Sigmoid colon (tissue), 7 donors: ENCODE results near the gene FSCN2. TPM values are rescaled to one million over a fixed set of nuclear protein-coding genes. Genes with fewer than 3 reads are reported as not detected.

ENCODE experiments used
- DNase-seq: peaks from one replicate; pipeline ENCODE4 v3.0.0-alpha.2; 2019
- H3K27ac ChIP-seq, 4 donors: fragments of 200-600 bp; sonication (generic); one replicate each; pipeline ENCODE4 v1.5.1; 2016 to 2019; ENCODE audit warnings: mild to moderate bottlenecking in 1 of 4
- H3K27me3 ChIP-seq, 3 donors: fragments of 200-600 bp; sonication (generic); one replicate each; pipeline ENCODE4 v1.5.1; 2019; ENCODE audit warnings: mild to moderate bottlenecking in 1 of 3
- H3K36me3 ChIP-seq, 4 donors: fragments of 200-600 bp; sonication (generic); one replicate each; pipeline ENCODE4 v1.5.1; 2016 to 2019
- H3K4me1 ChIP-seq, 4 donors: fragments of 200-600 bp; sonication (generic); one replicate each; pipeline ENCODE4 v1.5.1; 2017 to 2019
- H3K4me3 ChIP-seq, 4 donors: fragments of 200-600 bp; sonication (generic); one replicate each; pipeline ENCODE4 v1.5.1; 2017 to 2019; ENCODE audit warnings: mild to moderate bottlenecking in 2 of 4, moderate library complexity in 1 of 4
- H3K9me3 ChIP-seq, 4 donors: fragments of 200-600 bp in 3 of 4; sonication (generic) in 3 of 4; one replicate each; pipeline versions ENCODE4 v1.5.1 to v1.6.1; 2013 to 2019
- EP300 ChIP-seq, 4 donors: sonication (generic); formaldehyde crosslinking; IDR thresholded peaks; one replicate each; pipeline ENCODE4 v1.6.1; 2017; ENCODE audit warnings: antibody characterized with exemption in 4 of 4
- POLR2A ChIP-seq, 2 donors: fragments of 450-650 bp; IDR thresholded peaks; one replicate each; pipeline ENCODE4 v1.6.1; 2016; ENCODE audit warnings: antibody characterized with exemption in 2 of 2, mild to moderate bottlenecking in 2 of 2, moderate library complexity in 2 of 2
- POLR2AphosphoS5 ChIP-seq, 4 donors: sonication (generic); formaldehyde crosslinking; IDR thresholded peaks; one replicate each; pipeline ENCODE4 v1.6.1; 2017; ENCODE audit warnings: antibody characterized with exemption in 4 of 4
- WGBS, 2 donors: extraction: QIAGEN DNeasy Blood & Tissue Kit; methylation state at CpG; one replicate each; pipeline ENCODE4 v1.1.7; 2013; 5-methylcytosine and 5-hydroxymethylcytosine counted together
- intact Hi-C: fragments of 100-400 bp; cut with DNase I; formaldehyde crosslinking; loops from one replicate; pipeline ENCODE4 v1.15.1; 2023
- polyA plus RNA-seq, 3 donors: library from polyadenylated mRNA; stranded (reverse); fragments of 200-250 nt; gene quantifications; one replicate each; pipeline ENCODE4 v1.2.3, GENCODE V29; 2013
- total RNA-seq, 4 donors: library from RNA; depleted of rRNA; stranded (reverse); fragments of >200 nt; gene quantifications; one replicate each; pipeline ENCODE4 v1.1.0, GENCODE V29; 2016
- TF ChIP-seq, protein P1 (sequence below), 4 experiments: fragments of 450-650 bp in 3 of 4; fragments of 200-600 bp in 1 of 4; IDR thresholded peaks; one replicate each; pipeline ENCODE4 v1.5.1; 2016 to 2019; ENCODE audit warnings: antibody characterized with exemption in 4 of 4, mild to moderate bottlenecking in 3 of 4, moderate library complexity in 2 of 4
- donor health status: healthy with polysubstance abuse.
- donor health status: Bipolar disorder and iron deficiency.
- donor health status: healthy.

FSCN2 gene
- total and polyA plus RNA-seq, 7 donors: 0.33 to 2.3 (median 1.0) TPM; not detected in 3

DNA sequence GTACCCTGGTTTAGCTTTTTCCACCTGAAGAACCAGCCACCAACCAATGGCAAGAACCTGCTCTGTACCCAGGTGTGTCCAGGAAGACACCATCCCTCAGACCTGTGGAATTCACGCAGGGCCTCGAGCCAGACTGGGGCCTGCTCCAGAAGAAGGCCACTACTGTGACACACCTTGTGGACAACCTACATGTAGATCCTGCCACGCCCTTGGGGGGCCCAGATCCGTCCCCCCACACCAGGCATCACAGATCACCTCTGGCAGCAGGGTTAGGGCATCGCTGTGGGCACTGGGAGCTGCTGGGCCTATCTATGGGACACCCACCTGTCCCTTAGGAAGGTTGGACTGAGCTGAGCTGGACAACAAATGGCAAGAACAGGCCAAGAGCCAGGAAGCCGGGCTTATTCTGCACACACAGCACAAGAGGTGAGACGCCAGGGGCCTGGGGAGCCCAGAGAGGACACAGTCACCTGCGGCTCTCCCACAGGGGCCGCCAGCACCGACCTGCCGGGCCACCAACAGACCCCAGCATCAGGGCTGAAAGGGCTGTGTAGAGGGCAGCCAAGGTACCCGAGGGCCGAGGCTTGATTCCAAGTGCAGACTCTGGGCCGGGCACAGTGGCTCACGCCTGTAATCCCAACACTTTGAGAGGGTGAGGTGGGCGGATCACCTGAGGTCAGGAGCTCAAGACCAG, 16.3 kb downstream of the FSCN2 start:
- TF ChIP-seq EP300 (IDR thresholded peaks at IDR 0.05): no peak
- TF ChIP-seq, protein P1, sequence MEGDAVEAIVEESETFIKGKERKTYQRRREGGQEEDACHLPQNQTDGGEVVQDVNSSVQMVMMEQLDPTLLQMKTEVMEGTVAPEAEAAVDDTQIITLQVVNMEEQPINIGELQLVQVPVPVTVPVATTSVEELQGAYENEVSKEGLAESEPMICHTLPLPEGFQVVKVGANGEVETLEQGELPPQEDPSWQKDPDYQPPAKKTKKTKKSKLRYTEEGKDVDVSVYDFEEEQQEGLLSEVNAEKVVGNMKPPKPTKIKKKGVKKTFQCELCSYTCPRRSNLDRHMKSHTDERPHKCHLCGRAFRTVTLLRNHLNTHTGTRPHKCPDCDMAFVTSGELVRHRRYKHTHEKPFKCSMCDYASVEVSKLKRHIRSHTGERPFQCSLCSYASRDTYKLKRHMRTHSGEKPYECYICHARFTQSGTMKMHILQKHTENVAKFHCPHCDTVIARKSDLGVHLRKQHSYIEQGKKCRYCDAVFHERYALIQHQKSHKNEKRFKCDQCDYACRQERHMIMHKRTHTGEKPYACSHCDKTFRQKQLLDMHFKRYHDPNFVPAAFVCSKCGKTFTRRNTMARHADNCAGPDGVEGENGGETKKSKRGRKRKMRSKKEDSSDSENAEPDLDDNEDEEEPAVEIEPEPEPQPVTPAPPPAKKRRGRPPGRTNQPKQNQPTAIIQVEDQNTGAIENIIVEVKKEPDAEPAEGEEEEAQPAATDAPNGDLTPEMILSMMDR (IDR thresholded peaks at IDR 0.05): no peak
- no peak for TF ChIP-seq POLR2A (IDR thresholded peaks at IDR 0.05)
- no peak for TF ChIP-seq POLR2AphosphoS5 (IDR thresholded peaks at IDR 0.05)
- H3K4me3 ChIP-seq: no peak overlapping the region
- 92 to 95% methylated on average over 16 of the region's 16 CpGs for WGBS, 2 donors
- intact Hi-C loops: no loop called here
- H3K9me3 ChIP-seq: no peaks in the 10 kb centered on the region
- no peaks in the 10 kb centered on the region for H3K27me3 ChIP-seq
- peaks cover 6 to 92% (median 64%) of the 10 kb centered on the region in 4 donors for H3K36me3 ChIP-seq
- DNase-seq: no peak
- no peak overlapping the region for H3K27ac ChIP-seq
- H3K4me1 ChIP-seq: no peaks in the 10 kb centered on the region

DNA sequence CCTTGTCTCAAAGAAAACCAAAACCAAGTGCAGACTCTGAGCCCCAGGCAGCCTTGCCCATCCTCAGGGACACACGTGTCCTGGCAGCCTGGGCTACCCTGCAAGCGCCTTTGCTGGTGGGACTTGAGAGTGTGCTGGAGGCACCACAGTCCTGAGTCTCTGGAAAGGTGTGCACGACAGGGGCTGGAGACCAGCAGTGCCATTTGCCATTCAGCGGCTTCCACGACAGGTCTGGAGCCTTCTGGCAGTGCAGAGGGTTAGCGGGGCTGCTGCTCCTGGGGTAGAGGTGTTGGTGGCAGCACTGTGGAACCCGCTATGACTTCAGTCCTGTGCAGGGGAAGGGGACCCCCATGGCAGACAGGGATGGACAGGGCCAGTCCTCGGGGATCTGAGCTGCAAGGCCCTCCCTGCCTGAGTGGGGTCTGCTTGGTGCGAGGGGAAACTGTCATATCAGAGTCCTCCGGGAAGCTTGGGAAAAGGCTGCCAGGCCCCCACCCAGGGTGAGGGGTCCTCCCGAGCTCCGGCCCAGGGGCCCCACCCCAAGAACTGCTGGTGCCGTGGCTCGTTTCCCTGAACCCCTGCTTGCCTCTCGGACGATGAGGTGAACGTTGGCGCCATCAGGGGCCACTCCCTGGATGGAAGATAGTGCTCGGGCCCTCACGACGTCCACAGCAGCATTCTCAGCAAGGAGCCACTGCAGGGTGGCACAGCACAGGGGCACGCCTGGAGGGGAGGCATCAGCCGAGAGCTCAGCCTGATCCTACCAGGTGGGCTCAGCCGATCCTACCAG, 17.2 kb downstream of the FSCN2 start:
- Histone ChIP-seq H3K9me3 (no peaks in the 10 kb centered on the region), H3K4me1 (peaks cover 0 to 5% (median 1%) of the 10 kb centered on the region in 4 donors), H3K27me3 (no peaks in the 10 kb centered on the region), H3K36me3 (peaks cover 6 to 92% (median 59%) of the 10 kb centered on the region in 4 donors), H3K27ac (no peak overlapping the region), H3K4me3 (no peak overlapping the region)
- intact Hi-C loops: no loop called here
- WGBS, 2 donors: 92 to 93% methylated on average over 24 of the region's 24 CpGs
- no peak for DNase-seq
- TF ChIP-seq POLR2A (IDR thresholded peaks at IDR 0.05) (no peak), POLR2AphosphoS5 (IDR thresholded peaks at IDR 0.05) (no peak), EP300 (IDR thresholded peaks at IDR 0.05) (no peak)
- TF ChIP-seq, protein P1 (IDR thresholded peaks at IDR 0.05): no peak

DNA sequence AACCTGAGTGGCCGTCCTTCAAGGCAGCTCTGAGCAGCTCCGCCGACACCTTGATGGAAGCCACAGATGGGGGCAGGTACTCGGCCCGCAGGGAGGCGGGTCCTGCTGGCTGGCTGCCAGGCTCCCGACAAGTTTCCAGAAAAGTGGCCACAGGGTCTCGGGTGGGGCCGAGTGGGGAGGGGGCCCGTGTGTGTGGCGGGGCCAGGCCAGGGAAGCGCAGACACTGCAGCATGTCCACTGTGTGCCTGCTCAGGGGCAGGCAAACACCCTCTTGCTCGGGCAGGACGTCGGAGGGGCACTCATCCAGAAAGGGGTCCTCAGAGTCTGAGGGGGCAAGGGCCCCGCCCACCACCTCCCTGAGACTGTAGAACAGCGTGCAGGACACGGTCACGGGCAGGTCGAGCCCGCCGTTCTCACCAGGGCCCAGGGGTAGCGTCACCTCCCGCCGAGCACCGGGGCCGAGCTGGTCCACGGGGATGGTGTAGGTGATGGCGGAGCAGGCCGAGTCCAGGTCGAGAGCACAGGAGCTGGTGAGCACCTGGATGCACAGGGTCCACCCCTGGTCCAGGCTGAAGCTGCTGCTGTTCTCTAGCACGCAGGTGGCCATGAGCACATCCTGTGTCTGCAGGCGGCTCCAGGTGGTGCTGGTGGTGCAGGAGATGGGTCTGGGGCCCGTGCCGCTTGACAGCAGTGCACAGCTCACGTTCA, 18.9 kb downstream of the FSCN2 start:
- H3K4me1 ChIP-seq: peaks cover 0 to 21% (median 13%) of the 10 kb centered on the region in 4 donors
- DNase-seq: no peak
- H3K27ac ChIP-seq: no peak overlapping the region
- intact Hi-C loops: no loop called here
- WGBS, 2 donors: 87 to 91% methylated on average over 36 of the region's 36 CpGs
- no peak overlapping the region for H3K4me3 ChIP-seq
- no peaks in the 10 kb centered on the region for H3K27me3 ChIP-seq
- TF ChIP-seq EP300 (IDR thresholded peaks at IDR 0.05) (no peak), POLR2AphosphoS5 (IDR thresholded peaks at IDR 0.05) (no peak), POLR2A (IDR thresholded peaks at IDR 0.05) (no peak)
- TF ChIP-seq, protein P1 (IDR thresholded peaks at IDR 0.05): no peak
- no peaks in the 10 kb centered on the region for H3K9me3 ChIP-seq
- peaks cover 6 to 84% (median 49%) of the 10 kb centered on the region in 4 donors for H3K36me3 ChIP-seq

DNA sequence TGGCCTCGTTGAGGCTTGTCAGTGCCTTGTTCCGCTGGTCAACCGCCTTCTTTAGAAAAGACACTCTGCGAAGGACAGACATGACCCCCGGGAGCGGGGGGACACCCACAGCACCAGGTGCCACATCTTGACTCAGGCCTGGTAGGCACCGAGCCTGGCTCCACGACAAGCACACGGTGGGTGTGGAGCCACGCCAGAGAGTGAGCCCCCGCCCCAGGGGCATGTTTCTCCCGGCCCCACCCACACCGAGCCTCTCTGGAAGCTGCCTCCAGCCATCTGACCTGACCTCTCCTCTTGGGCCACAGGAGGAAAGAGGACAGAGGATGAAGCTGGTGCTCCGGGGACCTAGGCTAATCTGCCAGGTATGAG, 19.4 kb downstream of the FSCN2 start:
- Histone ChIP-seq H3K27ac (no peak overlapping the region), H3K4me3 (no peak overlapping the region), H3K4me1 (peaks cover 0 to 23% (median 13%) of the 10 kb centered on the region in 4 donors), H3K36me3 (peaks cover 6 to 78% (median 47%) of the 10 kb centered on the region in 4 donors), H3K9me3 (no peaks in the 10 kb centered on the region), H3K27me3 (no peaks in the 10 kb centered on the region)
- intact Hi-C loops: no loop called here
- TF ChIP-seq, protein P1 (IDR thresholded peaks at IDR 0.05): no peak
- TF ChIP-seq POLR2AphosphoS5 (IDR thresholded peaks at IDR 0.05): no peak
- no peak for TF ChIP-seq EP300 (IDR thresholded peaks at IDR 0.05)
- TF ChIP-seq POLR2A (IDR thresholded peaks at IDR 0.05): no peak
- DNase-seq: no peak
- WGBS, 2 donors: 86 to 91% methylated on average over 14 of the region's 14 CpGs
